Measurements from ENCODE around the gene MEN1.

GRCh38 chr11:64803158-64803845 lies 7.0 kb downstream of the MEN1 start, which contains the start of gene MAP4K2:
- TF ChIP-seq, protein P1, sequence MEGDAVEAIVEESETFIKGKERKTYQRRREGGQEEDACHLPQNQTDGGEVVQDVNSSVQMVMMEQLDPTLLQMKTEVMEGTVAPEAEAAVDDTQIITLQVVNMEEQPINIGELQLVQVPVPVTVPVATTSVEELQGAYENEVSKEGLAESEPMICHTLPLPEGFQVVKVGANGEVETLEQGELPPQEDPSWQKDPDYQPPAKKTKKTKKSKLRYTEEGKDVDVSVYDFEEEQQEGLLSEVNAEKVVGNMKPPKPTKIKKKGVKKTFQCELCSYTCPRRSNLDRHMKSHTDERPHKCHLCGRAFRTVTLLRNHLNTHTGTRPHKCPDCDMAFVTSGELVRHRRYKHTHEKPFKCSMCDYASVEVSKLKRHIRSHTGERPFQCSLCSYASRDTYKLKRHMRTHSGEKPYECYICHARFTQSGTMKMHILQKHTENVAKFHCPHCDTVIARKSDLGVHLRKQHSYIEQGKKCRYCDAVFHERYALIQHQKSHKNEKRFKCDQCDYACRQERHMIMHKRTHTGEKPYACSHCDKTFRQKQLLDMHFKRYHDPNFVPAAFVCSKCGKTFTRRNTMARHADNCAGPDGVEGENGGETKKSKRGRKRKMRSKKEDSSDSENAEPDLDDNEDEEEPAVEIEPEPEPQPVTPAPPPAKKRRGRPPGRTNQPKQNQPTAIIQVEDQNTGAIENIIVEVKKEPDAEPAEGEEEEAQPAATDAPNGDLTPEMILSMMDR (IDR thresholded peaks at IDR 0.05) = peak; percentile 65
- TF ChIP-seq ZFX (IDR thresholded peaks at IDR 0.05; ENCODE audit: borderline replicate concordance) = no peak
